HG02610 (cell line): ENCODE data around the gene SLC22A15.
"Not testable (repeated sequence)": the region's sequence is repeated elsewhere in the genome, so short reads cannot be mapped to it uniquely, and the experiment has no call there.

ENCODE experiments used
- ATAC-seq: cut with Tn5 transposase; IDR thresholded peaks from one replicate; pipeline ENCODE4 v1.9.1; 2021; ENCODE audit warnings: mild to moderate bottlenecking, moderate library complexity; ENCODE audit not compliant: unreplicated experiment

Gene SLC22A15

DNA sequence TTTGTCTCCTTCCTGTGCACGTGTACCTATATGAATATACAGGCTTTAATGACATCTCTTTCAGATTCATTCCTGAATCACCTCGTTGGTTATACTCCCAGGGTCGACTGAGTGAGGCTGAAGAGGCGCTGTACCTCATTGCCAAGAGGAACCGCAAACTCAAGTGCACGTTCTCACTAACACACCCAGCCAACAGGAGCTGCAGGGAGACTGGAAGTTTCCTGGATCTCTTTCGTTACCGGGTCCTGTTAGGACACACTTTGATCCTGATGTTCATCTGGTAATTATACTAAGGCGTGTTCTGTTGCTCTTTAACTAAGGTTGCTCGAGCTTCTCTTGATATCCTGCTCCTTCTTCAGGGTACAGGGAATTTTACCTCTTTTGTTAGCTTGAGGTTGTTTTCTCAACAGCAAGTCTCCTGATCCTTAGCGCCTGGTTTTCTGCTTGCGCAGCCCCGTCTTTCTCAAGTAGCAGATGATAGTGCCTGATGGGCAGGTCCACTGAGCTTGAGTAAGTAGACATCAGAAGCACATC is 55.1 kb downstream of the SLC22A15 start:
- ATAC-seq: no peak

DNA sequence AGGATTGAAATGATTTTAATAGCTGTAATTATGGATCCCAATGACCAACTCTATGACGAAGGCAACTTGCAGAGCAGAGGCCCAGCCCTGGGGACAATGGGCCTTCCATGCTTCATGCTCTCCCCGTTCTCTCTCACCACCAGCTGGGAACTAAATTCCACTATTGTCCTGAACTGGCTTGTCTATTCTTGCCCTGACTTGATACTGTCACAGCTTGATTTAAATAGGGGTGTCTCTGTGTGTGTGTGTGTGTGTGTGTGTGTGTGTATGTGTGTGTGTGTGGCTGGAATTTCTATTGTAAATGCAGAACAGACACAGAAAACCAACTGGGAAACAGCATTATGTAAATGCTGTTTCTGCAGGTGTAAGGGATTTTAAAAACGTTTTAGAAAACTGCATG is 57.0 kb downstream of the SLC22A15 start:
- no peak for ATAC-seq

DNA sequence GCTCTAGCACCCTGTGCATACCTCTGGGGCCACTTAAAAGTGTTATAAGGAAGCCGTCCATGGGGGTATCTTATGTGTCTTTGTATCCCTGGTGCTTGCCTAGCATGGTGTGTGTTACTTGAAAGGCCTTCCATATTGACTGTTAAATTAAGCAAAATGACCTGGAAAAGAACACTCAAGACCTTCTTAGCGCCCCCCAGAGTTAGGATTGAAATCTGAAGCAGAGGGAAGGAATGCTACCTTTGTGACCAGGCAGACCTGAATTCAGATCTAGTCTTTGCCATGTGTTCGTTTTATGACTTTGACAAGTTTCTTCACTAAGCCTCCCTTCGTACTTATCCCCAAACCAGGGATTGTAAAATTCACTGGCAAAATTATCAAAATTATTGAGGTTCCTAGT is 59.9 kb downstream of the SLC22A15 start:
- ATAC-seq: no peak

DNA sequence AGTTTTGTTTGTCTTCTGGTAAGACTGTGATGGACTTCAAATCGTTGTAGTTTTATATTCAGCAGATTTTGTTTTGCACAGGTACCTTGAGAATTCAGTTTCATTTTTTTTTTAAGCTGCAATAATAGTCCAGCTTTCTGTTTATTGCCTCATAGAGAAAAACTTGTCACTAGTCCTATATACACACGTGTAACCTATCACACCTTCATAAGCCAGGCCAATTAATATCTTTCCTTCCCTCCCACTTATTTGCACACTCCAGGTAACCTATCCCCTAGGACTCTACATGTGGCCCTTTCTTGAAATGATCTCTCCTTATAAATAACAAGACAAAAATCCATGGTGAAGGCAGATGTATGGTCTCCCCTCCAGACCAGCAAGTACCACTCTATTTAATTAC is 62.4 kb downstream of the SLC22A15 start:
- ATAC-seq: no peak

DNA sequence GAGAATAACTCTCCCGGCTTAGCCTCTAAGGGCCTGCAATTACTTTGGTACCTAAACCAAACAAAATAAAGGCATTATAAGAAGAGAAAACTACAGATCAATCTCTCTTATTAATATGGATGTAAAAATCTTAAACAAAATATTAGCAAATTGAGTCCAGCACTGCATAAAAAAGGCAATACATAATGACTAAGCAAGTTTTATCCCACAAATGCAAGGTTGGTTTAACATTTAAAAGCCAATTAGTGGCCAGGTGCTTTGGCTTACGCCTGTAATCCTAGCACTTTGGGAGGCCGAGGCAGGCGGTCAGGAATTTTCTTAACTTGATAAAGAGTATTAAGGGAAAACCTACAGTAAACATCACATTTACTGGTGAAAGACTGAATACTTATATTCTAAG is 67.8 kb downstream of the SLC22A15 start:
- no peak for ATAC-seq

DNA sequence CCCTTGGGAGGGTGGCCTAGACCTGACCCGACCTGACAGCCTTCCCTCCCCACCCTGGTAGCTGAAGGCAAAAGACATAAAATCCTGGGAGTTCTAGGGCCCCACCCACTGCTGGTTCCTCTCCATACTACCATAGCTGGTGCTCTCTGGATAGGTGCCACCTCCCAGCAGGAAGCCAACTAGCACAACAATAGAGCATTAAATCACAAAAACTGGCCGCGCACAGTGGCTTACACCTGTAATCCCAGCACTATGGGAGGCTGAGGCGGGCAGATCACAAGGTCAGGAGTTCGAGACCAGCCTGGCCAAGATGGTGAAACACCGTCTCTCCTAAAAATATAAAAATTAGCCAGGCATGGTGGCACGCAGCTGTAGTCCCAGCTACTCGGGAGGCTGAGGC is 70.6 kb downstream of the SLC22A15 start:
- ATAC-seq: not testable (repeated sequence)

DNA sequence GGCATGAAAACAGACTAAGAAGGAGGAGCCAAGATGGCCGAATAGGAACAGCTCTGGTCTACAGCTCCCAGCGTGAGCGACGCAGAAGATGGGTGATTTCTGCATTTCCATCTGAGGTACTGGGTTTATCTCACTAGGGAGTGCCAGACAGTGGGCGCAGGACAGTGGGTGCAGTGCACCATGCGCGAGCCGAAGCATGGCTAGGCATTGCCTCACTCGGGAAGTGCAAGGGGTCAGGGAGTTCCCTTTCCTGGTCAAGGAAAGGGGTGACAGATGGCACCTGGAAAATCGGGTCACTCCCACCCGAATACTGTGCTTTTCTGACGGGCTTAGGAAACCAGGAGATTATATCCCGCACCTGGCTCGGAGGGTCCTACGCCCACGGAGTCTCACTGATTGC is 75.6 kb downstream of the SLC22A15 start:
- ATAC-seq: not testable (repeated sequence)

DNA sequence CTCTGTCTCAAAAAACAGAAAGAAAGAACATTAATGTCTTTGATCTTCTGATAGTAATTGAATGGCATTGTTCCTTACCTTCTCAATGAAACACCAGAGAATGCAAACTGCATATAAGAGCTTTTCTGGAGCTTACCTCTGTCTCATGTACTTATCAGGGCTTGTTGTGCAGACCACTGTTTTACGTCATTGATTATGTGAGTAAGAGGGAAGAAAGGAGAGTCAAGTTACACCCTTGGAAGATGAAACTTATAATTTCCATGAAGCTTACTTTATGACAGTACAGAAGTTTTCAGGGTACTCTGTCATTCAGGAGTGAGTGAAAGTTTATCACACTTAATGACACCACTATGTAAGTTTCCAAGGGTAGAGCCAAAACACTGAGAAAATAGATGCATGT is 85.9 kb downstream of the SLC22A15 start:
- ATAC-seq: no peak

DNA sequence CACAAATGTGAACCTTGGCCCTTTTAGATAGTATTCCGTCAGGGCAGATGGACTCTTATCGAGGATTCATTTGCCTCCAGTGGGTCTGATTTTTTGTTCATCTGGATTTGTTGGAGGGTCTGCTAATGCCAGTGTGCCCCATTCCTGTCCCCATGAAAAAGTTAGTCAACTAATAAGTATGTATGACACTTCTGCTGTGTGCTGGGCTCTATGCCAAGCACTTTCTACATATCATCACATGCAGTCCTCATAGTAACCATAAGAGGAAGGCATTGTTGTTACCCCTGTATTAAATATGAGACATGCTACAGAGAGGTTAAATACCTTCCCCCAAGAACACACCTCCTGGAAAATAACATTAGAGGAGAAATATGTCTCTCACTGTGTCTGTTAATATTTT is 88.3 kb downstream of the SLC22A15 start:
- ATAC-seq: no peak

DNA sequence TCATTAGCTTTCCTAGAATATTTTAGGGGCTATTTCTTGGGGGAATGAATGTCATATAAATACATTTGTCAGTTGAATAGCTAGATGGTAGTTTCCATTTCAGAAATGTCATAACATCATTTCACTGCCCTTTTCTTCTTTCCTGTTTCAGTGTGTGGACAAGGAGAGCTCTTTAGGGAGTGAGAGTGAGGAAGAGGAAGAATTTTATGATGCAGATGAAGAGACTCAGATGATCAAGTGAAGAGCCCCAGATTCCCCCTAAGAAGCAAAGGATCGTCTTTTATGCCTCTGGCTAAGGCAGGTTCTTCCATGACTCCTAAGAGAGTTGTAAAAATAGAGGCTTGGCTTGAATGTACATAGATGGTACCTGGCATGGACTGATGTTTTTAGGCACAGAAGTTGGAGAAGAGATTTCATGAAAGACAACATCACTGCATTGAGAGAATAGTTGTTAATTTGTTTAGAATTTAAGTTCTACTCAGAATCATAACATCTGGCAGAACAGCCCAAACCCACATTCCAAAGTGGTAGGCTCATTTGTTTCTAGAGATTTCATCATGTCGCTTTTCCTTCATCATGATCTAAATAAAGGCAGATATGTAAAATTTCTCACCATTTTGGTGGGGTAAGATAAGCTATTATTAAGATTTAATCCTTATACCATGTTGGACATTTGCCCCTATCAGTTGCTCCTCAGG is 90.7 kb downstream of the SLC22A15 start:
- ATAC-seq: no peak

DNA sequence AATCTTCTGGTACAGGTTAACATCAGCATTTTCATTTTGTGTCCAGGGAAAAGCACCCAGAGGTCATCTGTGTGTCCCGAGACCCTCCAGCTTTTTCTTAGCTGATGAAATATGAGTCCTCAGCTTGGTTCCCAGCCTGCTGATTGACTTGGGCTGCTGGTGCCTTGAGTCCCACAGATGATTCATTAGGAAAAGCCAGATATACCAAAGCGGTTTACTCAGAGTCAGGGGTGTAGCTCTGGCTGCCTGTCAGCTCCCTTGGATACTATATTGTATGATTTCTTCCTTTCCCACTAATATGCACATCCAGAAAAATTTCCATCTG is 91.2 kb downstream of the SLC22A15 start:
- no peak for ATAC-seq

DNA sequence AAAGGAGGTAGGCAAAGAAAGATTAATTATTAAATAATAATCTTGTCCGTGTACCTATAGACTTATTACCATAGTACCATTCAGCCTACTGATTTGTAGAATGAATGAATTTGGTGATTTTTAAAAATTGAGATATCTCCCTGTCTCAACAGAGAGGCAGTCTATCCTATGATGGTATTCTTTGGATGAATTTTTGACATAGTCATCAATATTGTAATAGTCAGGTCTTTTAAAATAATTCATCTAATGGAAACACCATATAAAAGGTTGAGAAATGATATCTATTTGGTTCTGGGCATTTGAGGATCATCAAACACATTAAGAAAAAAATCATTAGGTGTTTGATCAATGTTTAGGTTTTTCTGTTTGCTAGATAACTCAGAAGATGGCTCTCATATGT is 99.3 kb downstream of the SLC22A15 start:
- no peak for ATAC-seq

DNA sequence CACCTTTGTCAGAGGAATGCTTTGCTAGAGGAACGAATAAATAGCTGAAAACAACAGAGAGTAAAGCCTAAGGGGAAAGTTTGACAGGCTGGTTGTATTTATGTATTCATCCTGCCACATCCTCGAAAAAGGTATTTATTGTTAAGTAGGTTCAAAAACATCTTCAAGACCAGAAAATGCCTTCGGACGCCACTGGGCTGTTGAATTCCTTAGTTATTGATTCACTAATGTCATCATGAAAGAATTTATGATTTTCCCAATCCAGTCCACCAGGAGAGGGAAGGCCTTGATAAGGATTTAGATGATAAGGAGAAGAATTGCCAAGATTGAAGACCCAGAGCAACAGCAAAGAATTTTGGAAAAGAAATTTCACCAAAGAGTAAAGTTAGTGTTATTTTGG is 99.7 kb downstream of the SLC22A15 start:
- ATAC-seq: no peak

DNA sequence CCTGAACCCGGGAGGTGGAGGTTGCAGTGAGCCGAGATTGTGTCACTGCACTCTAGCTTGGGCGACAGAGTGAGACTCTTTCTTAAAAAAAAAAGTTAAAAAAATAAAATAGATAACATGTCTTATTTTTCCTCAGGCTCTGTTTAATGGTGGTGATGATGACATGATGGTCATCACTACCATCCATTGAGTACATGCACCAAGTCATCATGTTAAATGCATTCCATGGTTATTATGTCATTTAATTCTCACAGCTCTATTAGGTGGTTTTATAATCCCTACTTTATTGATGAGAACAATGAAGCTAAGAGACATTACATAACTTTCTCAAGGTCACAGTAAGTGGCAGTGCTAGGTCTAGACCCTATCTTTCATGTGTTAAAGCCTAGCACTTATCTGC is 100.5 kb downstream of the SLC22A15 start:
- no peak for ATAC-seq

DNA sequence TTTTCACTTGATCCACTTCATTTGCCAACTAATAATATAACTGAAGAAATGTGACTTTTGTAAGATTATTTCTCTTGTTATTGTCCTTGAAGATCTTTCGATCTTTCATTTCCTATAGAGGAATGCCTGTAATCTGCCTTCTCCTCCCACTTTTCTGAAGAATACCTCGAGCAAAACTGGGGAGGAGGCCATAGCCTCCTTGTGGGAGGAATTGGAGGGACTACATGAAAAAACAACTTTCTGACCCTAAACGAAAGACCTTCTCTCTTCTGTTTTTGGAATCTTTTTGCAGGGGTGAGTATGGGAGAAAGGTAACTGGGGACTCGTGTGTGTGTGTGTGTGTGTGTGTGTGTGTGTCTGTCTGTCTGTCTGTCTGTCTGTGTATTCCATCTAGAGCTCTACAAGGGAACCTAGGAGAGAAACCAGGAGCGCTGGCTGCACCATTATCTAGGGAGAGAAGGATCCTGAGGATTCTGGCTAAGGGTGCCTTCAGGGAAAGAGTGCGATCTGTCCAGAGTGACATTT is 102.4 kb downstream of the SLC22A15 start:
- no peak for ATAC-seq

DNA sequence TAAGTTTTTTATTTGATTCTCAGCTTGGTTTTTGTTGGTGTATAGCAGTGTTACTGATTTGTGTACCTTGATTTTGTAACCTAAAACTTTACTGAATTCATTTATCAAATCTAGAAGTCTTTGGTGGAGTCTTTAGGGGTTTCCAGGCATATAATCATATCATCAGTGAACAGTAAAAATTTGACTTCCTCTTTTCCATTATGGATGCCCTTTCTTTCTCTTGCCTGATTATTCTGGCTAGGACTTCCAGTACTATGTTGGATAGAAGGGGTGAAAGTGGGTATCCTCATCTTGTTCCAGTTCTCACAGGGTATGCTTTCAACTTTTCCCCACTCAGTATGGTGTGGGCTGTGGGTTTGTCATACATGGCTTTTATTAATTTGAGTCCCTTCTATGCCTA is 111.3 kb downstream of the SLC22A15 start:
- no peak for ATAC-seq

DNA sequence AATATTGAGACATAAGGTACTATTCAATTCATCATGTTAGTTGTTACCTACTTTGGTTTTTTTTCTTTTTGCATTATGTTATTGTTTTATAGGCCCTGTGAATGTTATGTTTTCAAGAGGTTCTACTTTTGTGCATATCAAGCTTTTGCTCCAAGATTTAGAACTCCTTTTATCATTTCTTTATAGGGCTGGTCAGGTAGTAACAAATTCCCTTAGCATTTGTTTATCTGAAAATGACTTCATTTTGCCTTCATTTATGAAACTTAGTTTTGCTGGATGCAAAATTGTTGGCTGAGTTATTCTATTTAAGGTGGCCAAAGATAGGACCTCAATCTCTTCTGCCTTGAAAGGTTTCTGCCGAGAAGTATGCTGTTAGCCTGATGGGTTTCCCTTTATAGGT is 113.6 kb downstream of the SLC22A15 start:
- no peak for ATAC-seq

DNA sequence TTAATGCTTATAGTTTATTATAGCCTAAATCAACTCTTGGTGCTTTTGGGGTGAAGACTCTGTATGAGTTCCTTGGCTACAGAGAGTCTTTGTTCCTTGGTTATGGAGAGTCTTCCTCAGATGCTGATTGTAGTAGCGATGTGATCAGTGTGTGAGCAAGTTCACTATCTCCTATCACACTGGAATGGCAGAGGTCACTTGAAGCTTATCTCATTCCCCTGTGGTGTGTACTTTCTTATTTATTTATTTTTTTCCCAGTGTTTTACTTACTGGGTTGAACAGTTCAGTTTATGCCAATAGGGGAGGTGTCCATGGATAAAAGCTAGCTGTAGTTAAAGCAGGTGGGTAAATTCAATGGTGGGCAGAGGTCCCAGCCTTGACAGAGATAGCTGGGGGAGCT is 114.8 kb downstream of the SLC22A15 start:
- ATAC-seq: no peak

DNA sequence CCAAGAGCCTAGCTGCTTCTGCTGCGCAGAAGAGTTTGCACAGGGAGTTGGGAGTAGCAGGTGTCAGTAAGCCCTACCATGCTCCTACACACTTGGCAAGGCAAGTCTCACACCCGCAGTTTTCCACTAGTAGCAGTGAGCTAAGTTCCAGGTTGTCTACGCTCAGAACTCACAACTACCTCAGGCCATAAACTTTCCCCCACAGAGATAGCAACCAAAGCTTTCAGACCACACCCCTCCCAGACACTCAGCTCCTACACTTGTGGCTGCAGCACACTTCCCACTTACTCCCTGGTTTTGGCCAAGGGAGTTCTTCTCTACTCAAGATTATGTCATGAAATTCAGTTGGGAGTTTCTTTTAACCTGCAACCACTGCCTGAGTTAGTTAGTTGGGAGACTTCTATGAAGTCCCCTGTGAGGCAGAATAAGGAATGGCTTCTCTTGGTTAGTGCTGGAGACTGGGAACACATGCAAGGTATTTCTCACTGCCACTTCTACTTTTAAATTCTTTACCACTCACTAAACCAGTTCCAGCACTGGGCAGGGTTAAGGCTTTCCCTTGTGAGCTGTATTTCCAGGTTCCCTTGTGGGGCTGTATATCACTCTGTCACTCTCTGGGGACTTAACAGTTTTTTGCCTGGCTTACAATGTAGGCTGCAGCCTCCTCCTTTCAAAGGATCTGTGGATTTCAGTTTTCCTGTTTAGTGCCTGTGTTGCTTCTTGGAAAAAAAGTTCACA is 116.6 kb downstream of the SLC22A15 start:
- ATAC-seq: no peak

DNA sequence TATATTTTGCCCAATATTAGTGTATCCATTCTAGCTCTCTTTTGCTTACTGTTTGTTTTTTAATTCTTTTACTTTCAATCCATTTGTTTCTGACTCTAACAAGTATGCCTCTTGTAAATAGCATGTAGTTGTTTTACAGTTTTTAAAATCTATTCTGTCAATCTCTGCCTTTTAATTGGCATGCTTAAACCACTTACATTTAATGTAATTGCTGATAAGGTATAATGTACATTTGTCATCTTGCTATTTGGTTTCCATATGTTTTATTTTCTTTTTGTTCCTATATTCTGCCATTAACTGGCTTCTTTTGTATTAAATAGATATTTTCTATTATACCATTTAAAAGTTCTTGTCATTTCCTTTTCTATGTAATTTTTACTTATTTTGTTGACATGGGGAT is 118.7 kb downstream of the SLC22A15 start:
- ATAC-seq: no peak

DNA sequence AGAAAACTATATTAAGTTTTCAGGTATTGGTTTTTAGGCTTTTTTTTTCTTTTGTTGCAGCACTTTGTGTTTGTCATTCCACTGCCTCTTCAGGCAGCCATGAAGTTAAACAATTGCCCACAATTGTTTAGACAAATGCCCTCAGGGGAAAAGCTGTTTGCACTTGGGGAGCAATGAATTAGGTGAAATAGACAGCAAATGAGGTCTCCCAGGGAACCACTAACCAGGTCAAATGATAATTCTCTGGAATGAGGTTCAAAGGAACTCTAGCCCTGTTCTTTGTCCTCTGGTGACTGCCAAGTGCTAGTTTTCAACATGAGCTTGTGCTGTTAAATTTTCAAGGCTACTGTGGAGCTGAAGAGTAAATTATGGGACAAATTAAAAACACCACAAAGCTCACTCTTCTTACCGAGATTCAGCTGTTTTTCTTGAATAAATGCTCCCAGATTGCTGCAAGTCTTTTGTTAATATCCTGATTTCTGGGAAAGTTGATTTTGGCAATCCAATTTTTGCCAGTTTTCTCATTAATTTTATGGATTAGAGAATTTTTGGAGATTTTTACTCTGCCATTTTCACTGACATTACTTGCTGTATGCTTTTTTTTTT is 119.8 kb downstream of the SLC22A15 start:
- no peak for ATAC-seq

DNA sequence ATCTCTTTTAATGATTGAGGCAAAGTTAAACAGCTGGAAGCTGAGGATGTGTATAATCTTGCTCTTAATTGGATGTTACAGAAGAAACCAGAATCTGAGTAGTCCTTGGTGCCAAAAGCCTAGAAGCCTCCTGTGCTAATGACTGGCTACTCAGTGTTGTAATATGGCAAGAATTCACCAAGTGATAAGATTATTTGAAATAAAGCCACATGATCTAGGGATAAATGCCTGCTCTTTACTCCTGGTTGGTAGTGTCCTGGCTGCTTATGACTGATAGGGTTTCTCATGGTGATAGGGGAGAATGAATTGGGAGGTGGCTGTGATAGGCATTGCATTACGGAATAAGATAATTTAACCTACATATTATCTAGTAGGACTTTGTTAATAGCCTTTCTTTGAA is 121.3 kb downstream of the SLC22A15 start:
- no peak for ATAC-seq
